Measurements from ENCODE around the gene CTNNA1.
"Not testable (repeated sequence)": the region's sequence is repeated elsewhere in the genome, so short reads cannot be mapped to it uniquely, and the experiment has no call there.

GRCh38 chr5:138751344-138751743 lies 1.9 kb upstream of the CTNNA1 start:
- not testable (repeated sequence) for TF ChIP-seq ZFP30 (CRISPR knock-in tag; IDR thresholded peaks at IDR 0.05); PATZ1 (CRISPR knock-in tag; IDR thresholded peaks at IDR 0.05; ENCODE audit: borderline replicate concordance); ZFP3 (CRISPR knock-in tag; IDR thresholded peaks at IDR 0.05); POU6F1 (CRISPR knock-in tag; IDR thresholded peaks at IDR 0.05; ENCODE audit: borderline replicate concordance, low read depth); RARB (CRISPR knock-in tag; IDR thresholded peaks at IDR 0.05); ISL1 (CRISPR knock-in tag; IDR thresholded peaks at IDR 0.05); GLIS3 (CRISPR knock-in tag; IDR thresholded peaks at IDR 0.05); CSRNP3 (CRISPR knock-in tag; IDR thresholded peaks at IDR 0.05); CREB5 (CRISPR knock-in tag; IDR thresholded peaks at IDR 0.05; ENCODE audit: low read depth)

Measured in SK-N-SH treated with all-trans-retinoic acid at 6 μM for 48 hours (cell line).